Measurements from ENCODE around the gene FMO3.

The FMO3 gene

DNA sequence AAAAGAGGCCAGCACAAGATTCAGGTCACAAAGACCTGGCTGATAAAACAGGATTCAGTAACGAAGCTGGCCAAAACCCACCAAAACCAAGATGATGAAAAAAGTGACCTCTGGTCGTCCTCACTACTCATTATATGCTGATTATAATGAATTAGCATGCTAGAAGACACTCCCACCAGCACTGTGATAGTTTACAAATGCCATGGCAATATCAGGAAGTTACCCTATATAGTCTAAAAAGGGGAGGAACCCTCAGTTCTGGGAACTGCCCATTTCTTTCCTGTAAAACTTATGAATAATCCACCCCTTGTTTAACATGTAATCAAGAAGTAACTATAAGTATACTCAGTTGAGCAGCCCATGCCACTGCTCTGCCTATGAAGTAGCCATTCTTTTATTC, 68.4 kb downstream of the FMO3 start:
- no peak for DNase-seq (ENCODE audit: low read depth in 2 of 2)

DNA sequence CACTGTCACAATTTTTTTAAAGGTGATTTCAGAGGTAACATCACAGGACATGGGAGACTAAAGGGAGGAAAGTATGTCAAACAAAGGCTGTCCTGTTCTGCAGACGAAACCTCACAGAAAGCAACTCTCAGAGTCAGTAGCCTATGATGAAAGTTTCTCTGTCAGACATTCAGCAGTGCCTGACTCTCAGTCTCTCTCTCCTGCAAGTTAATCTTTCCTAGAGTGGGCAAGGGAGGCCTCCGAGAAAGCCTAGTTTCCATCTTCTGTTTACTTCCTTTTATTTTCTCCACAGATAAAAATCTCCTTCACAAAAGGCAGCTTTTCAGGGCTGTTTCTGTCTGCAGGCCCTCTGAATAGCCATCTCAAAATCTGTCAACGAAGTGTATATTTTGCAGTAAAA, 69.5 kb downstream of the FMO3 start:
- no peak for DNase-seq (ENCODE audit: low read depth in 2 of 2)

DNA sequence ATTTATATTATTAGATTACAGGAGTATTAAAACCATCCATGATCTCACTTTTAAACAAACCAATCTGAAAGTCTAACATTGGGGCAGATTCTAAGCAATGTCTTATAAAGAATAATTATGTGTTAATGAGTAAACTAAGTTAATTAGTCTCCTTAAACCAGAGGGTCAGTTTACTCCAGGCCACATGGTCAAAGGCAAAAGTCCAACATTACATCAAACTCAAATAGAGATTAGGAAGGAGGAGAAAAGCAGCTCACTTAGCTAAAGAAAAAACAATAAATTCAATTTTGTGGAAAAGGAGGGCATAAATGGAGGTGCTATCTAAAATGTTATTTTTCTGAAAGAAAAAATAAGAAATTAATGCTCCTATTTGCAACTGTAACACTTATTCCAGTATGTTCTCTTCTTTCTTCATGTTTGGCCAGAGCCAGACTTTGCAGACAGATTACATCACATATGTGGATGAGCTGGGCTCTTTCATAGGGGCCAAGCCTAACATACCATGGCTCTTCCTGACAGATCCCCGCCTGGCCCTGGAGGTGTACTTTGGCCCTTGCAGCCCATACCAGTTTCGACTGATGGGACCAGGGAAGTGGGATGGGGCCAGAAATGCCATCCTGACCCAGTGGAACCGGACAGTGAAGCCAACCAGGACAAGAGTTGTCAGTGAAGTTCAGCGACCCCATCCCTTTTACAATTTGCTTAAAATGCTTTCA, 70.1 kb downstream of the FMO3 start:
- DNase-seq (ENCODE audit: low read depth in 2 of 2), result no peak

DNA sequence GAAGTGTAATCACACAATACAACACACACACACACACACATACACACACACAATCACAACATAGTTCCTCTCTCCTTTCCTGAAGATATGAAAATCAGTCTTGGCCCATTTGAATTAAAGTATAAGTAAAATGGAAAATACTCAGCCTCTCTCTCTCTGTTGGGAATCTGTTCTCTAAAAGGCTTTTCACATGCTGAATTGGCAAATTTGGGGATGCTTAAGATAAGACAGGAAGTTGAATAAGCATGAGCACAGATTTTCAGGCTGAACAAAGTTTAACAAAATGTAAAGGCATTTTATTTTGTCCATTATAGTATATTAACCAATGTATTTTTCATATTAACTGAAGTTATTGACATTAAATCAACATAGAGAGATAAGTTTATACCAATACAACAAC, 70.7 kb downstream of the FMO3 start:
- no peak for DNase-seq (ENCODE audit: low read depth in 2 of 2)

DNA sequence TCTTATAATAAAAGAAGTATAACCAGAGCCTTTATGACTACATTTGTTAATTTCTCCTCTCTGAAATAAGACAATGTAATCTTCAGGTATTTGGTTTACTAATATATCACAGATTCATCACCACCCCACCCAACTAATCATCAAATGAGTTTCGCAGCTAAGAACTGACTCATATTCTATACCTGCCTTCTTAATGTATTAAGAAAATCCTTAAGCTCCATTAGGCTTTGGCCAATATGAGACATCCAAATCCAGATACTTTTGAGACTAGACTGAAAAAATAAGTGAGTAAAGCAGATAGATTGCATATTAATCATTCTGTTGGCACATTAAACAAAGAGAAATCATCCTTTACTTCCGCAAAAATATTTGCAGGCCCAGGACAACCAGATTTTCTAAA, 75.7 kb downstream of the FMO3 start:
- no peak for DNase-seq (ENCODE audit: low read depth in 2 of 2)

Measured in stimulated activated CD8-positive, alpha-beta memory T cell treated with anti-CD3 and anti-CD28 coated beads, Interleukin-15, amount 100 ng/mL, for 4 hours (primary cell).